Thyroid gland (tissue), 4 donors: Measurements from ENCODE around the gene MYLK. TPM values are rescaled to one million over a fixed set of nuclear protein-coding genes. Genes with fewer than 3 reads are reported as not detected.

Source experiments
- DNase-seq, 2 donors: peaks; one replicate each; pipeline ENCODE4 v3.0.0-alpha.2; 2019
- H3K27ac ChIP-seq, 3 donors: fragments of 200-600 bp; sonication (generic); 1 replicate in 2 of 3; 2 replicates in 1 of 3; pipeline ENCODE4 v1.5.1; 2016 to 2019; ENCODE audit warnings: mild to moderate bottlenecking in 1 of 3, moderate library complexity in 1 of 3
- H3K27me3 ChIP-seq: fragments of 200-600 bp; sonication (generic); one replicate; pipeline ENCODE4 v1.5.1; 2019
- H3K36me3 ChIP-seq, 2 donors: fragments of 200-600 bp; sonication (generic); one replicate each; pipeline ENCODE4 v1.5.1; 2016 to 2019
- H3K4me1 ChIP-seq, 2 donors: fragments of 200-600 bp; sonication (generic); one replicate each; pipeline ENCODE4 v1.5.1; 2017 to 2019
- H3K4me3 ChIP-seq, 3 donors: fragments of 200-600 bp; sonication (generic); replicated peaks in 1 of 3; 1 replicate in 2 of 3; 2 replicates in 1 of 3; pipeline ENCODE4 v1.5.1; 2016; ENCODE audit warnings: mild to moderate bottlenecking in 1 of 3
- H3K9me3 ChIP-seq: fragments of 200-600 bp; sonication (generic); one replicate; pipeline ENCODE4 v1.5.1; 2017
- POLR2A ChIP-seq, 2 donors: fragments of 450-650 bp; IDR thresholded peaks; one replicate each; pipeline ENCODE4 v1.6.1; 2017; ENCODE audit warnings: antibody characterized with exemption in 2 of 2, mild to moderate bottlenecking in 2 of 2, moderate library complexity in 1 of 2
- whole genome bisulfite sequencing, 2 donors: methylation state at CpG; one replicate each; pipeline ENCODE4 v1.1.5; 2017; 5-methylcytosine and 5-hydroxymethylcytosine counted together
- intact Hi-C: fragments of 100-400 bp; cut with DNase I; formaldehyde crosslinking; loops from one replicate; pipeline ENCODE4 v1.15.1; 2023
- total RNA-seq, 4 donors: library from RNA; depleted of rRNA; stranded (reverse); fragments of >200 nt; gene quantifications; one replicate each; pipeline ENCODE4 v1.2.3, GENCODE V29; 2016
- TF ChIP-seq, protein P1 (sequence below), 6 experiments: fragments of 200-600 bp in 3 of 6; fragments of 450-650 bp in 3 of 6; sonication (generic) in 3 of 6; IDR thresholded peaks; one replicate each; pipeline ENCODE4 v1.5.1; 2016 to 2019; ENCODE audit warnings: antibody characterized with exemption in 6 of 6, mild to moderate bottlenecking in 2 of 6, inconsistent platforms in 1 of 6, moderate library complexity in 1 of 6

The MYLK gene
- total RNA-seq, 4 donors from 2014 or later: 28.9 to 51.2 (median 37.4) TPM

- TF ChIP-seq, protein P1, sequence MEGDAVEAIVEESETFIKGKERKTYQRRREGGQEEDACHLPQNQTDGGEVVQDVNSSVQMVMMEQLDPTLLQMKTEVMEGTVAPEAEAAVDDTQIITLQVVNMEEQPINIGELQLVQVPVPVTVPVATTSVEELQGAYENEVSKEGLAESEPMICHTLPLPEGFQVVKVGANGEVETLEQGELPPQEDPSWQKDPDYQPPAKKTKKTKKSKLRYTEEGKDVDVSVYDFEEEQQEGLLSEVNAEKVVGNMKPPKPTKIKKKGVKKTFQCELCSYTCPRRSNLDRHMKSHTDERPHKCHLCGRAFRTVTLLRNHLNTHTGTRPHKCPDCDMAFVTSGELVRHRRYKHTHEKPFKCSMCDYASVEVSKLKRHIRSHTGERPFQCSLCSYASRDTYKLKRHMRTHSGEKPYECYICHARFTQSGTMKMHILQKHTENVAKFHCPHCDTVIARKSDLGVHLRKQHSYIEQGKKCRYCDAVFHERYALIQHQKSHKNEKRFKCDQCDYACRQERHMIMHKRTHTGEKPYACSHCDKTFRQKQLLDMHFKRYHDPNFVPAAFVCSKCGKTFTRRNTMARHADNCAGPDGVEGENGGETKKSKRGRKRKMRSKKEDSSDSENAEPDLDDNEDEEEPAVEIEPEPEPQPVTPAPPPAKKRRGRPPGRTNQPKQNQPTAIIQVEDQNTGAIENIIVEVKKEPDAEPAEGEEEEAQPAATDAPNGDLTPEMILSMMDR (IDR thresholded peaks at IDR 0.05): no peak
- TF ChIP-seq POLR2A (IDR thresholded peaks at IDR 0.05): no peak
- Histone ChIP-seq H3K4me1 (peaks cover 2 to 8% of the 10 kb centered on the region in 2 donors), H3K9me3 (no peaks in the 10 kb centered on the region), H3K27me3 (no peaks in the 10 kb centered on the region), H3K4me3 (no peak overlapping the region), H3K27ac (no peak overlapping the region), H3K36me3 (no peaks in the 10 kb centered on the region)
- 38 to 67% methylated on average over 3 of the region's 4 CpGs for WGBS, 2 donors
- DNase-seq: peak in 1 of 2 donors; percentile 26
- intact Hi-C loops: no loop called here
Measured at GRCh38 chr3:123635217-123635616, 248.9 kb downstream of the MYLK start.

- H3K4me3 ChIP-seq: no peak overlapping the region
Measured at GRCh38 chr3:123634149-123635051, 249.7 kb downstream of the MYLK start.

DNA sequence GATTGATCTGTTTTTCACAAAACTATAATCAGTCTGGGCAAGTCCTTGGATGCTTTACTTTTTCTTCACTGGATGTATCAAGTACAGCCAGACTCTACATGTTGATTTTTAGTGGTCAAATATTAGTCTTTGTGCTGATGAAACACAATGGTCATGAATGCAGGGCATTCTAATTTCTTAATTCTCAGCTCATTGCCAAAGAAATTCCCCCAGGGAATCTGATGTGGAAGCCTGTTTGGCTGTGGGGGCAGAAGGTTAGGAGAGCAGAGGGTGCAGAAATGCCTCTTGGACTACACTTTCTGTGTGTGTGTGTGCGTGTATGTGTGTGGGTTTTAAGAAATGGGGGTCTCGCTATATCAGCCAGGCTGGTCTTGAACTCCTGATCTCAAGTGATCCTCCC is 250.6 kb downstream of the MYLK start:
- Histone ChIP-seq H3K27me3 (no peaks in the 10 kb centered on the region), H3K27ac (no peak overlapping the region), H3K9me3 (no peaks in the 10 kb centered on the region), H3K36me3 (no peaks in the 10 kb centered on the region), H3K4me3 (no peak overlapping the region), H3K4me1 (peaks cover 2 to 8% of the 10 kb centered on the region in 2 donors)
- DNase-seq: no peak
- WGBS, 2 donors: 87 to 95% methylated on average over 2 of the region's 2 CpGs
- intact Hi-C loops: no loop called here
- no peak for TF ChIP-seq POLR2A (IDR thresholded peaks at IDR 0.05)
- TF ChIP-seq, protein P1 (IDR thresholded peaks at IDR 0.05): no peak

More at GRCh38 chr3:123634149-123635051, 249.7 kb downstream of the MYLK start:
- H3K9me3 ChIP-seq: no peaks in the 10 kb centered on the region
- intact Hi-C loops: no loop called here
- TF ChIP-seq, protein P1 (IDR thresholded peaks at IDR 0.05): no peak
- TF ChIP-seq POLR2A (IDR thresholded peaks at IDR 0.05): no peak
- no peak for DNase-seq
- H3K27me3 ChIP-seq: no peaks in the 10 kb centered on the region
- H3K36me3 ChIP-seq: no peaks in the 10 kb centered on the region
- 71 to 74% methylated on average over 14 to 15 of the region's 15 CpGs for WGBS, 2 donors
- H3K4me1 ChIP-seq: peaks cover 2 to 8% of the 10 kb centered on the region in 2 donors
- H3K27ac ChIP-seq: no peak overlapping the region

GRCh38 chr3:123632161-123632655 is 251.9 kb downstream of the MYLK start:
- Histone ChIP-seq H3K27me3 (no peaks in the 10 kb centered on the region), H3K36me3 (no peaks in the 10 kb centered on the region), H3K4me3 (no peak overlapping the region), H3K9me3 (no peaks in the 10 kb centered on the region), H3K27ac (no peak overlapping the region), H3K4me1 (peaks cover 2 to 8% of the 10 kb centered on the region in 2 donors)
- peak in 1 of 2 donors; percentile 57 for DNase-seq
- intact Hi-C loops: no loop called here
- TF ChIP-seq, protein P1 (IDR thresholded peaks at IDR 0.05): no peak
- no peak for TF ChIP-seq POLR2A (IDR thresholded peaks at IDR 0.05)
- WGBS, 2 donors: 40 to 41% methylated on average over 6 of the region's 6 CpGs

DNA sequence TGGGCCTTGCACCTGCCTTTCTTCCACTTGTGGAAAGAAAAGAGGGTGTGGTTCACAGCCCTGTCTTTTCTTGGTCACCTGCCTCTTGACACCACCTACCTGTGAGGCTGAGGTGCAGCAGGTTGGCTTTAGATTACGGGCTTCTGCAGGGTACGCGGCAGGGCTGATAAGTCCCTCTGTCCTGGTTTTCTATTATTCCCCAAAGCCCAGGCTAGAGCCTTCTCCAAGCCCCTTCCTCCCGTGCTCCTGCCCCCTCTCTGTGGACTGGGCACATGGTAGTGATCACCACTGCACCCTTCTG is 254.4 kb downstream of the MYLK start:
- TF ChIP-seq, protein P1 (IDR thresholded peaks at IDR 0.05): no peak
- no peak for TF ChIP-seq POLR2A (IDR thresholded peaks at IDR 0.05)
- peaks cover 0 to 8% of the 10 kb centered on the region in 2 donors for H3K4me1 ChIP-seq
- DNase-seq: no peak
- no peak overlapping the region for H3K27ac ChIP-seq
- intact Hi-C loops: no loop called here
- no peaks in the 10 kb centered on the region for H3K27me3 ChIP-seq
- WGBS, 2 donors: 83 to 94% methylated on average over 4 of the region's 4 CpGs
- H3K36me3 ChIP-seq: no peaks in the 10 kb centered on the region
- no peaks in the 10 kb centered on the region for H3K9me3 ChIP-seq
- H3K4me3 ChIP-seq: no peak overlapping the region
